IMR-90 (cell line): ENCODE data around the gene KRT79. TPM values are rescaled to one million over a fixed set of nuclear protein-coding genes. Genes with fewer than 3 reads are reported as not detected.

Experiments
- microRNA-seq, 2 experiments: library from miRNA; stranded (forward) in 1 of 2; unstranded in 1 of 2; fragments of 10-50 nt in 1 of 2; fragments of <30 nt in 1 of 2; gene quantifications in 1 of 2; microRNA quantifications in 1 of 2; one replicate each; pipeline versions ENCODE3 to v1.1.0; 2013 to 2020; ENCODE audit not compliant: insufficient read depth in 1 of 2, insufficient read length in 1 of 2, unreplicated experiment in 1 of 2
- polyA plus RNA-seq, 3 experiments: library from polyadenylated mRNA; depleted of rRNA; stranded (reverse); fragments of >200 nt; gene quantifications; 2 replicates each; pipeline ENCODE4 v1.2.3, GENCODE V29; 2012; ENCODE audit warnings: low replicate concordance in 1 of 3
- small RNA-seq, 5 experiments: library from RNA; depleted of rRNA; stranded (forward); fragments of <200 nt; gene quantifications; one replicate each; pipeline ENCODE3, GENCODE V24; 2012
- total RNA-seq: library from RNA; depleted of rRNA; stranded (reverse); fragments of >200 nt; gene quantifications from 2 replicates; pipeline ENCODE4 v1.2.3, GENCODE V29; 2012; rRNA removed

Gene KRT79
- total and polyA plus RNA-seq, 2 of the 4 experiments (the other 2 are of a cell fraction), result under 0.01 to 0.24 TPM

Small RNA genes within 50 kb of the gene (microRNA-seq; reads per million reads assigned to microRNA genes)
- not detected for gene AC107016.2 (ENCODE audit: insufficient read depth, insufficient read length)

Small RNA genes within 50 kb of the gene (small RNA-seq; reads per million reads assigned to genes)
- gene AC107016.2, result 0 reads per million in 5 experiments

Other genes with a start within 250 kb of the KRT79 start
- gene KRT72, start 232.8 kb downstream of the KRT79 start, total RNA-seq, result not detected in 2 replicates
- not detected in 2 replicates for gene KRT72, start 232.8 kb downstream of the KRT79 start, polyA plus RNA-seq (2012; rRNA removed)
- not detected in 2 replicates for gene KRT73, start 215.8 kb downstream of the KRT79 start, total RNA-seq
- gene KRT73, start 215.8 kb downstream of the KRT79 start, polyA plus RNA-seq (2012; rRNA removed), result not detected in 2 replicates
- not detected in 2 replicates for gene KRT2, start 182.1 kb downstream of the KRT79 start, total RNA-seq
- gene KRT2, start 182.1 kb downstream of the KRT79 start, polyA plus RNA-seq (2012; rRNA removed), result not detected in 2 replicates
- not detected in 2 replicates for gene KRT1, start 153.9 kb downstream of the KRT79 start, total RNA-seq
- gene KRT1, start 153.9 kb downstream of the KRT79 start, polyA plus RNA-seq (2012; rRNA removed), result not detected in 2 replicates
- not detected in 2 replicates for gene KRT77, start 130.8 kb downstream of the KRT79 start, total RNA-seq
- not detected in 2 replicates for gene KRT77, start 130.8 kb downstream of the KRT79 start, polyA plus RNA-seq (2012; rRNA removed)
- not detected in 2 replicates for gene KRT76, start 57.0 kb downstream of the KRT79 start, total RNA-seq
- gene KRT76, start 57.0 kb downstream of the KRT79 start, polyA plus RNA-seq (2012; rRNA removed), result not detected in 2 replicates
- not detected in 2 replicates for gene KRT3, start 38.2 kb downstream of the KRT79 start, total RNA-seq
- not detected in 2 replicates for gene KRT3, start 38.2 kb downstream of the KRT79 start, polyA plus RNA-seq (2012; rRNA removed)
- gene KRT4, start 20.2 kb downstream of the KRT79 start, total RNA-seq, result under 0.01 TPM in 1 of 2 replicates, not detected in the other
- gene KRT4, start 20.2 kb downstream of the KRT79 start, polyA plus RNA-seq (2012; rRNA removed), result 0.03 and 0.07 TPM in 2 replicates
- gene KRT78, start 14.7 kb upstream of the KRT79 start, total RNA-seq, result not detected in 2 replicates
- gene KRT78, start 14.7 kb upstream of the KRT79 start, polyA plus RNA-seq (2012; rRNA removed), result not detected in 2 replicates
- 10.9 and 14.2 TPM in 2 replicates for gene KRT8, start 70.8 kb upstream of the KRT79 start, total RNA-seq
- gene KRT8, start 70.8 kb upstream of the KRT79 start, polyA plus RNA-seq (2012; rRNA removed), result 38.6 and 39.3 TPM in 2 replicates
- 465 and 488 TPM in 2 replicates for gene KRT18, start 114.8 kb upstream of the KRT79 start, total RNA-seq
- gene KRT18, start 114.8 kb upstream of the KRT79 start, polyA plus RNA-seq (2012; rRNA removed), result 272 and 287 TPM in 2 replicates
- 671 and 1,144 TPM in 2 replicates for gene EIF4B, start 172.1 kb upstream of the KRT79 start, total RNA-seq
- gene EIF4B, start 172.1 kb upstream of the KRT79 start, polyA plus RNA-seq (2012; rRNA removed), result 227 and 313 TPM in 2 replicates
- 10.4 and 10.6 TPM in 2 replicates for gene TNS2, start 215.8 kb upstream of the KRT79 start, total RNA-seq
- gene TNS2, start 215.8 kb upstream of the KRT79 start, polyA plus RNA-seq (2012; rRNA removed), result 67.2 and 68.0 TPM in 2 replicates
- gene SPRYD3, start 245.1 kb upstream of the KRT79 start, total RNA-seq, result 21.7 and 25.6 TPM in 2 replicates
- 27.8 and 28.8 TPM in 2 replicates for gene SPRYD3, start 245.1 kb upstream of the KRT79 start, polyA plus RNA-seq (2012; rRNA removed)